HG02840 (cell line): ENCODE data around the gene ERG28.
A peak's percentile ranks its signal among the peaks of the same experiment; 100 is the strongest.
"Not testable (repeated sequence)": the region's sequence is repeated elsewhere in the genome, so short reads cannot be mapped to it uniquely, and the experiment has no call there.

Source experiments
- ATAC-seq: cut with Tn5 transposase; IDR thresholded peaks from one replicate; pipeline ENCODE4 v1.9.1; 2021; ENCODE audit warnings: mild to moderate bottlenecking, moderate library complexity, moderate number of reproducible peaks; ENCODE audit not compliant: unreplicated experiment, low FRiP score

Gene ERG28

DNA sequence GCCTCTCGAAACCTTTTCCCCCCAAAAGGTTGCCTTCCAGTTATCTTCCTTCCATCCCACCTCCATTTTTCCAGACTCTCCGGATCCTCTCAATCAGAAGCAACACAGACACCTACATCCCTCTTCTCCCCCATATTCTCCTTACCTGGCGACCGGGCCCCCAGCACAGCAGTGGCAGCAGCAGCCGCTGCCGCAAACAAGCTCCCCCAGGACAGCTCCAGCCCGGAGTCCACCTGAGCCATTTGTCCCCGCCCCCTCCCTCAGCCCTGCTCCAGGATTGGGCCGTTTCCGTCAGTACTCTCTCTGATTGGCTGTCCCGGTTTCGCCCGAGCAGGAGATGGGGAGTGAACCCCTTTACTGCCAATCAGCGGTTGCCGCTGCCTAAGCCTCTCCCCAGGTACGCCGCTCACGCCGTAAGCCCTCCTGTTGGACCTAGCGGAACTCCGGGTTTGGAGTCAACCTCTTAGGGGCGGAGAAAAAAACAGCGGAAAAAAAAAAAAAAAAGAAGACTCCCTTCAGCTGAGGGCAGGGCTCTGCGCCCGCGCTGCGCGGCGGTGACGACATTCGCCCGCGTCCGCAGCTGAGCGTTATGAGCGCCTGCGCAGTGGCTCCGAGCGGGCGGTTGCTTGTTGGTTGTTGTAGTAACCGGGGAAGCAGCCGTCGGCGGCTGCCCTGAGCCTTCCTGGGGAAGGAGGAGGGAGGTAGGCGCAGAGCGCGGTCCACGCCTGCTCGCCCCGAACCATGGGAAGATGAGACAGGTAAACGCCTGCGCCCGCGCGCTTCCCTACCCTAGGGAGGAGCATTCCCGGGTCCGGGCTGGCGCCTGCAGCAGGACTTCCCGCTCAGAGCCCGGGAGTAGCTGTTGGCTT, at the start of gene ERG28, which contains the start of gene TTLL5:
Gene ERG28, minus strand, starts transcription at position 247 of the 869 bp plus-strand sequence. CDS start 3,374 bp downstream, outside the sequence.
Gene TTLL5, plus strand, starts transcription at position 617 of the 869 bp plus-strand sequence. CDS start 1,904 bp downstream, outside the sequence.
- ATAC-seq: peak; percentile 95

- ATAC-seq: no peak
Observed at GRCh38 chr14:75709207-75709812, 48.6 kb upstream of the ERG28 start.

GRCh38 chr14:75705014-75705413, 44.3 kb upstream of the ERG28 start:
- ATAC-seq: no peak

DNA sequence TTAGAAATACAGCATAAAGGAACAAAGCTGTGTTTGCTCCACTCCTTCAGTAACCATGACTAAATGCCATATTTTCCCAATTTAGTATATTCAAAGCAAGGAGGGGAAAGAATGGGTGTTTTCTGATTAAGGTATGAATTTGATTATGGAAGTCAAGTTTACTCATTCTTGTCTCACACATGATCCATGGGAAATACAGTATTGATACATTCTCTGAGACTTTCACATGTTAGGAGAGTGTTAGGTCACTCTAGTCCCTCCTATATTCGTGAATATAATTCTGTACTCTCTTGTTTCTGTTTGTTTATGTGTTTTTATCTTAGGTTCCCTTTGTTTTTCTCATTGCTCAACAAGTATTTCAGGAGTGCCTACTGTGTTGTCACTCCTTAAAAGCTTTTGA, 42.8 kb upstream of the ERG28 start:
- ATAC-seq: no peak

DNA sequence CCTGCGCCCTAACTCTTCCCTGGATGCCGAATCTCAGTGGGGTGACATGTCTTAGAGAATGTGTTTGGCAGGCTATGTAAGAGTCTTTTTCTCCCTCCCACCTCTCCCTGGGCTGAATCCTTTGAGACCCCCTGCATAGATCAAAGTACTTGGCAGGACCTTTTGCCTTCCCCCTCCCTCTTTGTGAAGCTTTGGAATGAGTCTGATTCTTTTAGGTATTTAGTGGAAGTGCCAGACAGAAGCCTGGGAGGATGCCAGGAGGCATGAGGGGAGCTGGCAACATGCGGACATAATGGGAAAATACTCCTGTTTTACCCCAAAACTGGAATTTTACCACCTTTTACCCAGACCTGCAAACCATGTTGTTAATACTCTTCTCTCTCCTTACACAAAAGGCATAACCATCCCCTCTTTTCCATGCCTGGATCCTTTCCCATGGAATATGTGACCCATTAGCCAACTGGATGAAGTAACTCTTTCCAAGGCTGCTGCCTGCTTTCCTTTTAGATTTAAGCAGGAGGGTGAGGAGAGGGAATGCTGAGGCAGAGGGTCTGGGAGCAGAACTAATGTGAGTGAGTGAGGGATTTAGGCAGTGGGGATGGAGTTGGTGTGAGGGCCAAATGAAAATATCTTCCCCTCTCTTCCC, 42.1 kb upstream of the ERG28 start:
- no peak for ATAC-seq

GRCh38 chr14:75702122-75702521, 41.4 kb upstream of the ERG28 start:
- no peak for ATAC-seq

- no peak for ATAC-seq
Observed at GRCh38 chr14:75700295-75700694, 39.6 kb upstream of the ERG28 start.

GRCh38 chr14:75699331-75699730, 38.7 kb upstream of the ERG28 start:
- ATAC-seq: no peak

DNA sequence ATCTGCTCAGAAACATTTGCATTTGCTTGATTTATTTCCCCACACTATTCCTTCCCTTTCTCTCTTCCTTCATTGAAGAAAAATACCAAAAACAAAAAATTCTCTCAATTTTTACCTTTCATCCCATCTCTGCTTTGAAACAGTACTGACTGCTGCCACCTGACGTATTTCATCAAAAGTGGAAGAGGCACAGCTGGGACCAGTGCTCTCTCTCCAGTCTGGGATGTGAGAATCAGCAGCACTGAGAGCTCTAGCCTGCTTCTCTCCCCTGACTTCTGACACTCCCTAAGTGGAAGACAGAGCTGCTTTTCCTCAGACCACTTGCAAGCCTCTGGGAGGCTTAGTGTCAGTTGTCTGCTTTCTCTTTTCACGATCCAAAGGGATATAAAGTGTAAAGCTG, 37.2 kb upstream of the ERG28 start:
- ATAC-seq: no peak

- ATAC-seq: no peak
Observed at GRCh38 chr14:75697386-75697785, 36.7 kb upstream of the ERG28 start.

DNA sequence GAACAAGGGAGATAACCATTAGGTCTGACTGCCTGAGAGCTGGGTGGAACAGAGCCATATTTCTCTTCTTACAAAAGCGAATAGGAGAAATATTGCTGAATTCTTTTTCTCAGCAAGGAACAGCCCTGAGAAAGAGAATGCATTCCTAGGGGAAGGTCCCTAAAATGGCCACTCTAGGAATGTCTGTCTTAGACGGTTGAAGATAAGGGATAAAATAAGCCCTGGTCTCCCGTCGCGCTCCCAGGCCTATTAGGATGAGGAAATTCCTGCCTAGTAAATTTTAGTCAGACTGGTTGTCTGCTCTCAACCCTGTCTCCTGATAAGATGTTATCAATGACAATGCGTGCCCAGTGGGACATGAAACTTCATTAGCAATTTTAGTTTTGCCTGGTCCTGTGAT, 34.3 kb upstream of the ERG28 start:
- not testable (repeated sequence) for ATAC-seq

DNA sequence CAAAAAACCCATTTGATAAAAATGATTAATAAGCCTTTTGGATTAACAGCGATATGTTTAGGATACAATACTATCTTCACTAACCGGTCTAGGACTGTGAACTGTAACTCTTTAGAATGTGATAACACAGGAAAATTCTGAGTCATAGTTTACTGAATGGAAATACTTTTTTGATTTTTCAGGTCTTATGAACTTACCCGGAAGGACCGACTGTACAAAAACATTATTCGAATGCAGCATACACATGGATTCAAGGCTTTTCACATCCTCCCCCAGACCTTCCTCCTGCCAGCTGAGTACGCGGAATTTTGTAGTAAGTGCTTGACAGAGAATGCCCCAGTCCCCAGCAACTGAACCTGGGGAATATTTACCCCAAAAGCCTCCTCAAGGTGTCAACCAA, 29.3 kb upstream of the ERG28 start:
- no peak for ATAC-seq

DNA sequence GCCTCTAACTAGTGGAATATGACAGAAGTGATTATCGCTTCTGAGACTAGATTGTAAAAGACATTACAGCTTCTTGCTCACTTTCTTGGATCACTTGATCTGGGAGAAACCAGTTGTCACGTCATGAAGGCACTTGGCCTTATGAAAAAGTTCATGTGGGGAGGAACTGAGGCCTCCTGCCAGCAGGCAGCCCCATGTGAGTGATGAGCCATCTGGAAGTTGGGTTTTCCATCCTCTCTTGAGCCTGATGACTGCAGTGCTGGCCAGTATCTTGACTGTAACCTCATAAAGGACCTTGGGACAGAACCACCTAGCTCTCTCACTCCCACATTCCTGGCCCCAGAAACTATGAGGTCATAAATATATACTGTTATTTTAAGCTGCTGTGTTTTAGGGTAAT, 28.3 kb upstream of the ERG28 start:
- no peak for ATAC-seq

DNA sequence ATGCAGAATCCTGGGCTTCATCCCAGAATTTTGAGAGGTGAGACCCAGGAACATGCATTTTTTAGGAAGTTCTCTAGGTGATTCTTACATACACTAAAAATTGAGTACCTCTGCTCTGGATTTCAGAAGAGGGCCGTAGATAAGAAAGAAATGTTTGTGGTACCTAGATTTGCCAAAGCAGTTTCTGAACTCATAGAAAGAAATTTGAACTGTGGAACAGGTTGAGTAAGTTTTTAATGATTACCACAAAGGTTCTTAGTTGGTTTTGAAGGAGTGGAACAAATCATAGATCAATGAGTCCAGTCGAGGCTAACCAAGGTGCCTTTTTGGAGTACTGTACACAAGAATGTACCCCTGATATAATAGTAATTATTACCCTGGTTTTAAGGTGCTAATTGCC, 25.2 kb upstream of the ERG28 start:
- no peak for ATAC-seq

DNA sequence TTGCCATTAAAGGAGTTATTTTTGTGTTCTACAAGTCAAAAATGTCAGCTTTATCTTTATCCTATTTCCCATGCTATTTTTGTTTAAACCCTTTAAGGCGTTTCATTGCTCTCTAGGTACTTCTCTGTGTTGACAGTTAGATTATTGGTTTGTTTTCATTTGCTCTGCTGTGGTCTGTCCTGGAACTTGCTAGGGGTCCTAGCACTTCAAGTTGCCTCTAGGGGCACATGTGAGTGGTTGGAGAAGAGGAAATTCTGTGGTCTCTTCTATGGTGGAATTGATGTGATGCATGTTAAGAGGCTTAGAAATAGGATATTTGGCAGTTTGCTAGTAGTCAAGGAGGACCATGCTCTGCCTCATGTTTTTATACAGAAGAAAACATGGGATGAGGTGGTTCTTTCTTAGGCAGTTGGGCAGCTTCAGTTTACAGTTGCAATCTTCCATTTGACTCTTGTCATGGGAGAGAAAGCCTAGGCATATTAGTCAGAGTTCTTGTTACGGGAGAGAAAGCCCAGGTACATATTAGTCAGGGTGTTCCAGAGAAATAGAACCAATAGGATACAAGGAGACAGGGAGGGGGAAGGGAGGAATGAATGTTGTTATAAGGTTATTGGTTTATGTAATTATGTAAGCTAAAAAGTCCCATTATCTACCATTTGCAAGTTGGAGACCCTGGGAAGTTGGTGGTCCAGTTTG, 14.7 kb upstream of the ERG28 start:
- no peak for ATAC-seq

- ATAC-seq: no peak
Observed at GRCh38 chr14:75673345-75674035, 12.8 kb upstream of the ERG28 start.

DNA sequence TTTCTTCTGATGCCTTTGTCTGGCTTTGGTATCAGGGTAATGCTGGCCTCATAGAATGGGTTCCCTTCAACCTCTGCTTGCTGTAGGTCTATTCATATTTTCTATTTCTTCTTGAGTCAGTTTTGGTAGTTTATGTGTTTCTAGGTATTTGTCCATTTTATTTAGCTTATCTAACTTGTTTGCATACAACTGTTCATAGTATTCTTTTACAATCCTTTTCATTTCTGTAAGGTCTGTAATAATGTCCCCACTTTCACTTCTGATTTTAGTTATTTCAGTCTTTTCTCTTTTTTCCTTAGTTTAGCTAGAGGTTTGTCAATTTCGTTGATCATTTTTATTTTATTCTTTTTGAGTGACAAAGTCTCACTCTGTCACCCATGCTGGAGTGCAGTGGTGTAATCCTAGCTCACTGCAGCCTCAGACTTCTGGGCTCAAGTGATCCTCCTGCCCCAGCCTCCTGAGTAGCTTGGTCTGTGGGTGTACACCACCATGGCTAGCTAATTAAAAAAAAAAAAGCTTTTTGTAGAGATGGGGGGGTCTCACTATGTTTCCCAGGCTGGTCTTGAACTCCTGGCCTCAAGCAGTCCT, 12.0 kb upstream of the ERG28 start:
- ATAC-seq: no peak

DNA sequence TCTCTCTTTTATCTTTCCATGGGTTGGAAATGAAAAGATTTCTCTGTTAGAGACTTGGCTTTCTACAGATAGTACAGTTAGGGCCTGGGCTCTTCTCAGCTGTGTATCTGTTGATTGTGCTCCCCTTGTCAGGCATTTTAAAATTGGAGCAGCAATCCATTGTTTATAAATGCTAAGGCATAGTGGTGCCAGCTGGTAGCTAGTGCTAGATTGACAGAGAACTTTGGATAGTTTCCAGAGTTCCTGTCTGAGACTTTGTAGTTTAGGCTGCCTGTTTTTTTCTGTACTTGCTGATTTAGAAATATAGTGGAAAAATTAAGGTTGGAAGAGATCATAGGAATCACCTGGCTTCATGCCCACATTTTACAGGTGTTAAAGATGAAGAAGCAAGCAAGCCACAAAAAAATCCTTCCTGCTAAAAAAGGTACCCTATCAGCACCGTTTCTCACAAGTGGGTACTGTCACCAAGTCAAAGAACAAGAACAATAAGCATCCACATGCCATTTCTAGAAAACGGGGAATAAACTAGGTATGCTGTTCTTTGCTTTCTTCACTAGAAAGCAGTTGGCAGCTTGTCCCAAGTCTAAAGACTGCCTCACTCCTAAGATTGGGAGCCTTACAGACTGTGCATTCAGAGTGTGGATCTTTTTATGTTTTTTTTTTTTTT, 6.6 kb upstream of the ERG28 start:
- ATAC-seq: no peak

GRCh38 chr14:75662966-75663365, 2.3 kb upstream of the ERG28 start:
- ATAC-seq: no peak
